Pancreas (tissue), 10 donors: ENCODE results near the gene SPINT2. TPM values are rescaled to one million over a fixed set of nuclear protein-coding genes. Genes with fewer than 3 reads are reported as not detected.
"Not testable (repeated sequence)": the region's sequence is repeated elsewhere in the genome, so short reads cannot be mapped to it uniquely, and the experiment has no call there.

Experiments
- ATAC-seq, 4 donors: fragments of 200-7000 bp; cut with Tn5 transposase; one replicate each; pipeline versions ENCODE4 v1.8.0 to v1.9.1; 2020; ENCODE audit warnings: mild to moderate bottlenecking in 4 of 4, moderate library complexity in 4 of 4
- DNase-seq, 6 donors: peaks; one replicate each; pipeline ENCODE4 v3.0.0-alpha.2; 2020
- FAIRE-seq: peaks from 2 replicates; lab custom pipeline; 2012; peaks lifted over from hg19 to GRCh38; lab: Jason Lieb, UNC
- H3K27ac ChIP-seq, 4 donors: fragments of 200-600 bp; sonication (generic); 1 replicate in 3 of 4; 2 replicates in 1 of 4; pipeline versions ENCODE4 v1.5.0 to v1.8.0; 2020
- H3K27me3 ChIP-seq, 4 donors: fragments of 200-600 bp; one replicate each; pipeline ENCODE4 v1.8.0; 2021
- H3K36me3 ChIP-seq, 3 donors: fragments of 200-600 bp; sonication (generic) in 1 of 3; one replicate each; pipeline versions ENCODE4 v1.5.0 to v1.8.0; 2020 to 2021
- H3K4me1 ChIP-seq, 3 donors: fragments of 200-600 bp; one replicate each; pipeline ENCODE4 v1.8.0; 2021
- H3K4me3 ChIP-seq, 4 donors: fragments of 200-600 bp; sonication (generic) in 2 of 4; one replicate each; pipeline versions ENCODE4 v1.5.0 to v1.8.0; 2020 to 2021
- H3K9me3 ChIP-seq, 4 donors: fragments of 200-600 bp; one replicate each; pipeline ENCODE4 v1.8.0; 2021
- CTCF ChIP-seq, 4 donors: fragments of 200-600 bp; sonication (generic) in 3 of 4; IDR thresholded peaks; one replicate each; pipeline versions ENCODE4 v1.5.0 to v1.8.0; 2021; ENCODE audit warnings: antibody characterized with exemption in 4 of 4
- WGBS, 2 donors: extraction: QIAGEN DNeasy Blood & Tissue Kit; methylation state at CpG; one replicate each; pipeline ENCODE4 v1.1.7; 2013; 5-methylcytosine and 5-hydroxymethylcytosine counted together
- intact Hi-C, 3 donors: fragments of 100-400 bp; cut with DNase I; formaldehyde crosslinking; loops; one replicate each; pipeline versions ENCODE4 v1.11.1 to v1.14.2; 2022
- polyA plus RNA-seq, 2 donors: library from polyadenylated mRNA; stranded (reverse); fragments of 200-250 nt; gene quantifications; one replicate each; pipeline ENCODE4 v1.2.3, GENCODE V29; 2013
- total RNA-seq, 6 donors: library from RNA; stranded (reverse); fragmentation: NEBNext Ultra II Directional in 4 of 6; extraction: Animal tissue kit (Norgen Biotek cat#: 25700) in 4 of 6; gene quantifications; one replicate each; pipeline versions ENCODE4 v1.2.1 to v1.2.4, GENCODE V29; 2021 to 2023
- donor health status: healthy with polysubstance abuse.
- donor health status: DM: no; HTN: no; CAD: no; lungs with moderate emphysema.
- donor health status: DM: no; HTN: no; CAD: no.
- donor health status: control.
- donor health status: control.
- donor health status: Bipolar disorder and iron deficiency.
- donor health status: DM: yes; HTN: yes; CAD: no.
- donor health status: DM: no; HTN: no; CAD: no.
- donor health status: DM: no; HTN: no; CAD: no.
- donor health status: DM: yes; HTN: yes; CAD: no.

The SPINT2 gene
- total and polyA plus RNA-seq, 8 donors, result 121 to 337 (median 171) TPM

- Histone ChIP-seq H3K27ac (peak overlapping the region in 3 of 4 donors; percentile 5 to 44 (median 31)), H3K4me3 (peak overlapping the region; percentile 26 to 59 (median 34)), H3K9me3 (no peaks in the 10 kb centered on the region), H3K36me3 (no peaks in the 10 kb centered on the region), H3K27me3 (no peaks in the 10 kb centered on the region), H3K4me1 (peaks cover 0 to 15% (median 5%) of the 10 kb centered on the region in 3 donors)
- intact Hi-C loops, result no loop called here
- DNase-seq, result peak in 1 of 6 donors; percentile 50
- TF ChIP-seq CTCF (IDR thresholded peaks at IDR 0.05), result no peak
- FAIRE-seq, result no peak
- ATAC-seq, result peak; percentile 12 to 42 (median 36)
- WGBS, 2 donors, result 44 to 50% methylated on average over 17 of the region's 17 CpGs
These were observed 8.9 kb upstream of the SPINT2 start for GRCh38 chr19:38255383-38256014.

GRCh38 chr19:38261942-38262341 is 2.4 kb upstream of the SPINT2 start:
- WGBS, 2 donors, result 93 to 94% methylated on average over 12 of the region's 12 CpGs
- H3K27ac ChIP-seq, intact Hi-C loops, H3K27me3 ChIP-seq, H3K36me3 ChIP-seq, ATAC-seq, H3K4me1 ChIP-seq, H3K4me3 ChIP-seq, FAIRE-seq, DNase-seq, H3K9me3 ChIP-seq: not testable (repeated sequence)

- Histone ChIP-seq H3K9me3 (no peaks in the 10 kb centered on the region), H3K27ac (peak overlapping the region in 2 of 4 donors; percentile 97 to 99), H3K4me3 (no peak overlapping the region), H3K36me3 (no peaks in the 10 kb centered on the region), H3K4me1 (peaks cover 0 to 8% (median 3%) of the 10 kb centered on the region in 3 donors), H3K27me3 (no peaks in the 10 kb centered on the region)
- ATAC-seq, result no peak
- DNase-seq, result no peak
- intact Hi-C loops, result no loop called here
- no peak for FAIRE-seq
- TF ChIP-seq CTCF (IDR thresholded peaks at IDR 0.05), result no peak
- WGBS, 2 donors, result 79 to 89% methylated on average over 7 of the region's 7 CpGs
These were observed 1.6 kb upstream of the SPINT2 start for GRCh38 chr19:38262585-38263268.

GRCh38 chr19:38263689-38264485 is 486 bp upstream of the SPINT2 start:
- no peaks in the 10 kb centered on the region for H3K36me3 ChIP-seq
- WGBS, 2 donors, result 7 to 12% methylated on average over 23 to 34 of the region's 34 CpGs
- no peaks in the 10 kb centered on the region for H3K27me3 ChIP-seq
- H3K27ac ChIP-seq, result peak overlapping the region; percentile 90 to 99 (median 95)
- ATAC-seq (peak; percentile 77 to 91 (median 88)), DNase-seq (peak; percentile 95 to 99 (median 98)), FAIRE-seq (no peak)
- intact Hi-C loops, result no loop called here
- H3K4me3 ChIP-seq, result peak overlapping the region in 3 of 4 donors; percentile 65 to 89 (median 79)
- H3K4me1 ChIP-seq, result peaks cover 2 to 17% (median 3%) of the 10 kb centered on the region in 3 donors
- H3K9me3 ChIP-seq, result no peaks in the 10 kb centered on the region
- TF ChIP-seq CTCF (IDR thresholded peaks at IDR 0.05), result no peak

GRCh38 chr19:38265213-38265861 is 964 bp downstream of the SPINT2 start:
- ATAC-seq (peak; percentile 13 to 28 (median 24)), FAIRE-seq (no peak), DNase-seq (peak in 5 of 6 donors; percentile 45 to 68 (median 58))
- Histone ChIP-seq H3K4me3 (peak overlapping the region; percentile 65 to 89 (median 76)), H3K36me3 (no peaks in the 10 kb centered on the region), H3K4me1 (peaks cover 11 to 20% (median 15%) of the 10 kb centered on the region in 3 donors), H3K9me3 (no peaks in the 10 kb centered on the region), H3K27me3 (no peaks in the 10 kb centered on the region), H3K27ac (peak overlapping the region; percentile 90 to 99 (median 95))
- WGBS, 2 donors, result 6 to 12% methylated on average over 14 of the region's 14 CpGs
- no peak for TF ChIP-seq CTCF (IDR thresholded peaks at IDR 0.05)
- intact Hi-C loops, result no loop called here
